ENCODE results near the gene TBC1D10A.

- TF ChIP-seq POLR2A (IDR thresholded peaks at IDR 0.05): no peak
- TF ChIP-seq CTCF (IDR thresholded peaks at IDR 0.05): no peak
These were observed 82.7 kb downstream of the TBC1D10A start for GRCh38 chr22:30244066-30244465.

Measured in tibial nerve (tissue), 3 donors.